Endodermal cell (in vitro differentiated cells): Measurements from ENCODE around the gene PDE4D. TPM values are rescaled to one million over a fixed set of nuclear protein-coding genes. Genes with fewer than 3 reads are reported as not detected.

Experiments
- DNase-seq: peaks from one replicate; pipeline ENCODE4 v3.0.0-alpha.2; 2017
- H3K27ac ChIP-seq: 2 replicates; pipeline ENCODE4 v1.5.1; 2013; ENCODE audit warnings: mild to moderate bottlenecking, low read depth, low read length, moderate library complexity
- H3K27me3 ChIP-seq: 2 replicates; pipeline ENCODE4 v1.6.1; 2013; ENCODE audit warnings: mild to moderate bottlenecking, low read length, moderate library complexity; ENCODE audit not compliant: insufficient read depth, control insufficient read depth, poor library complexity, severe bottlenecking
- H3K36me3 ChIP-seq: 2 replicates; pipeline ENCODE4 v1.7.0; 2013; ENCODE audit warnings: mild to moderate bottlenecking, low read length, moderate library complexity; ENCODE audit not compliant: control insufficient read depth, insufficient read depth
- H3K4me1 ChIP-seq: one replicate; pipeline ENCODE4 v1.7.0; 2013; ENCODE audit warnings: low read length; ENCODE audit not compliant: control insufficient read depth, insufficient read depth
- H3K4me3 ChIP-seq: 2 replicates; pipeline ENCODE4 v1.5.1; 2013; ENCODE audit warnings: mild to moderate bottlenecking, low read length, moderate library complexity
- H3K9ac ChIP-seq: 2 replicates; pipeline ENCODE4 v1.6.1; 2013; ENCODE audit warnings: mild to moderate bottlenecking, low read length, moderate library complexity; ENCODE audit not compliant: poor library complexity, severe bottlenecking; ENCODE audit errors: extremely low read depth
- H3K9me3 ChIP-seq: 2 replicates; pipeline ENCODE4 v1.6.1; 2013; ENCODE audit warnings: mild to moderate bottlenecking, low read length, moderate library complexity; ENCODE audit not compliant: control insufficient read depth
- H3K27ac Mint-ChIP-seq: 2 replicates; pipeline ENCODE4 v1.8.0; 2020; ENCODE audit warnings: mixed read lengths
- H3K27me3 Mint-ChIP-seq: 2 replicates; pipeline ENCODE4 v1.8.0; 2021; ENCODE audit warnings: mild to moderate bottlenecking, mixed read lengths; ENCODE audit not compliant: insufficient read depth
- H3K36me3 Mint-ChIP-seq: 2 replicates; pipeline ENCODE4 v1.8.0; 2020; ENCODE audit warnings: low read depth, mixed read lengths
- H3K4me1 Mint-ChIP-seq: 2 replicates; pipeline ENCODE4 v1.8.0; 2020; ENCODE audit warnings: mixed read lengths
- H3K4me3 Mint-ChIP-seq: 2 replicates; pipeline ENCODE4 v1.8.0; 2020; ENCODE audit warnings: mild to moderate bottlenecking, moderate library complexity, mixed read lengths
- H3K9me3 Mint-ChIP-seq: 2 replicates; pipeline ENCODE4 v1.8.0; 2020; ENCODE audit warnings: mild to moderate bottlenecking, mixed read lengths
- WGBS, 2 experiments: methylation state at CpG; one replicate each; pipeline versions ENCODE4 v1.1.5 to v1.1.7; 2013; ENCODE audit warnings: missing lambda C conversion rate in 2 of 2, mixed read lengths in 1 of 2; ENCODE audit not compliant: insufficient coverage in 1 of 2, insufficient read length in 1 of 2; 5-methylcytosine and 5-hydroxymethylcytosine counted together
- total RNA-seq, 2 donors: library from RNA; stranded (reverse); fragmentation: NEBNext Ultra II Directional in 1 of 2; extraction: Animal tissue kit (Norgen Biotek cat#: 25700) in 1 of 2; gene quantifications; 2 replicates in 1 of 2; 3 replicates in 1 of 2; pipeline ENCODE4 v1.2.1, GENCODE V29; 2021
- TF ChIP-seq, protein P1 (sequence below): fragments of 200-600 bp; sonication (generic); conservative IDR thresholded peaks from 2 replicates; pipeline ENCODE4 v1.5.0; 2021; ENCODE audit warnings: antibody characterized with exemption, mild to moderate bottlenecking

The PDE4D gene
- total RNA-seq, 2 donors from 2014 or later, result 9.2 to 11.4 TPM

DNA sequence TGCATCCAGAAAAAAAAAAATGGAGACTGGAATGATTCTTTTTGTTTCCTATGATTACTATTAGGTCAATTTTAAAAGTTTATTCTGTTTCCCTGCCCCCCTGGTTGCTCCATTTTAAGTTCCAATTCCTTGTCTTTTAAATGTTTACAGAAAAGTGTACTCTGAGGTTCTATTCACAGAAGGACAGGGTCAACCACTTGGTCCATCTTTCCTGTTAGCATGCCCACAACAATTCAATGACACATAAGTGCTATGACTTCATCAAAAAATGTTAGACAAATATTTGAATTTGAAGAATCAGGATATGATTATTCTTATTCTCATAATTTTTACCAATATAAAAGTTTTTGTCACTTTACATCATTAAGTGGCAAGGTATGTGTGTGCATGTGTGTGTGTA, 123.7 kb downstream of the PDE4D start:
- Mint-ChIP-seq H3K4me1 (peaks cover 11% of the 10 kb centered on the region), H3K27ac (no peak overlapping the region), H3K4me3 (no peak overlapping the region), H3K36me3 (no peaks in the 10 kb centered on the region), H3K27me3 (peaks cover 37% of the 10 kb centered on the region), H3K9me3 (no peaks in the 10 kb centered on the region)
- Histone ChIP-seq H3K4me3 (no peak overlapping the region), H3K36me3 (no peaks in the 10 kb centered on the region), H3K9me3 (no peaks in the 10 kb centered on the region), H3K4me1 (peaks cover 3% of the 10 kb centered on the region), H3K9ac (no peak overlapping the region), H3K27ac (no peak overlapping the region), H3K27me3 (peaks cover 36% of the 10 kb centered on the region)
- TF ChIP-seq, protein P1, sequence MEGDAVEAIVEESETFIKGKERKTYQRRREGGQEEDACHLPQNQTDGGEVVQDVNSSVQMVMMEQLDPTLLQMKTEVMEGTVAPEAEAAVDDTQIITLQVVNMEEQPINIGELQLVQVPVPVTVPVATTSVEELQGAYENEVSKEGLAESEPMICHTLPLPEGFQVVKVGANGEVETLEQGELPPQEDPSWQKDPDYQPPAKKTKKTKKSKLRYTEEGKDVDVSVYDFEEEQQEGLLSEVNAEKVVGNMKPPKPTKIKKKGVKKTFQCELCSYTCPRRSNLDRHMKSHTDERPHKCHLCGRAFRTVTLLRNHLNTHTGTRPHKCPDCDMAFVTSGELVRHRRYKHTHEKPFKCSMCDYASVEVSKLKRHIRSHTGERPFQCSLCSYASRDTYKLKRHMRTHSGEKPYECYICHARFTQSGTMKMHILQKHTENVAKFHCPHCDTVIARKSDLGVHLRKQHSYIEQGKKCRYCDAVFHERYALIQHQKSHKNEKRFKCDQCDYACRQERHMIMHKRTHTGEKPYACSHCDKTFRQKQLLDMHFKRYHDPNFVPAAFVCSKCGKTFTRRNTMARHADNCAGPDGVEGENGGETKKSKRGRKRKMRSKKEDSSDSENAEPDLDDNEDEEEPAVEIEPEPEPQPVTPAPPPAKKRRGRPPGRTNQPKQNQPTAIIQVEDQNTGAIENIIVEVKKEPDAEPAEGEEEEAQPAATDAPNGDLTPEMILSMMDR, result no peak
- DNase-seq, result no peak

DNA sequence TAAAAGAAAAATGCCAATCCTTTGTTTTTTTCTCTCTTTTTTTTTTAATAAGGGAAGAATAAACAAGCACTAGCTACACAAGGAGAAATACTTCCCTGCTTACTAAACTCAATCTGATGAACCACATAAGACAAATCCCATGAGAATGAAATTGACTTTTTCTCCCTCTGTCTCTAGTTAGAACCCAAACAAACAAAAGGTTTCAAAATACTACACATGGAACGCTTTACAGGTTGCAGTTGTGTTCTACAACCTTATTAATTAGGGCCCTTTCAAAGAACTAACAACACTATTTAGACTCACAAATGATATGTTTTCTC, 124.5 kb downstream of the PDE4D start:
- 38 to 50% methylated on average over 1 of the region's 1 CpG for WGBS, 2 experiments
- TF ChIP-seq, protein P1, result no peak
- Mint-ChIP-seq H3K36me3 (no peaks in the 10 kb centered on the region), H3K4me3 (peak overlapping the region; percentile 64), H3K27me3 (peaks cover 37% of the 10 kb centered on the region), H3K9me3 (no peaks in the 10 kb centered on the region), H3K27ac (no peak overlapping the region), H3K4me1 (peaks cover 11% of the 10 kb centered on the region)
- peak overlapping the region; percentile 29 for H3K27ac ChIP-seq
- peak overlapping the region; percentile 77 for H3K4me3 ChIP-seq
- H3K4me1 ChIP-seq, result peaks cover 3% of the 10 kb centered on the region
- no peaks in the 10 kb centered on the region for H3K9me3 ChIP-seq
- no peak overlapping the region for H3K9ac ChIP-seq
- H3K27me3 ChIP-seq, result peaks cover 36% of the 10 kb centered on the region
- H3K36me3 ChIP-seq, result no peaks in the 10 kb centered on the region
- no peak for DNase-seq

GRCh38 chr5:59768152-59769040, 125.1 kb downstream of the PDE4D start:
- no peak overlapping the region for H3K27ac Mint-ChIP-seq
- peak overlapping the region; percentile 23 for H3K9ac ChIP-seq
- peak overlapping the region; percentile 77 for H3K4me3 ChIP-seq
- no peaks in the 10 kb centered on the region for H3K9me3 Mint-ChIP-seq
- WGBS, 2 experiments, result 10 to 17% methylated on average over 22 to 40 of the region's 40 CpGs
- peaks cover 37% of the 10 kb centered on the region for H3K27me3 Mint-ChIP-seq
- H3K27me3 ChIP-seq, result peaks cover 36% of the 10 kb centered on the region
- TF ChIP-seq, protein P1, result no peak
- no peaks in the 10 kb centered on the region for H3K36me3 ChIP-seq
- H3K4me3 Mint-ChIP-seq, result peak overlapping the region; percentile 64
- peak; percentile 75 for DNase-seq
- peaks cover 11% of the 10 kb centered on the region for H3K4me1 Mint-ChIP-seq
- no peaks in the 10 kb centered on the region for H3K9me3 ChIP-seq
- no peaks in the 10 kb centered on the region for H3K36me3 Mint-ChIP-seq
- H3K27ac ChIP-seq, result no peak overlapping the region
- H3K4me1 ChIP-seq, result peaks cover 3% of the 10 kb centered on the region
